T-helper 17 cell (primary cell): Measurements from ENCODE around the gene CCBE1. TPM values are rescaled to one million over a fixed set of nuclear protein-coding genes. Genes with fewer than 3 reads are reported as not detected.

Source experiments
- ATAC-seq: fragments of 150-1000 bp; cut with Tn5 transposase; 2 replicates; pipeline ENCODE4 v1.10.0; 2021; ENCODE audit warnings: mild to moderate bottlenecking, moderate library complexity
- DNase-seq, 3 donors: peaks; one replicate each; pipeline versions ENCODE4 v3.0.0 to v3.0.0-alpha.2; 2020 to 2021
- H3K9me3 ChIP-seq: one replicate; pipeline ENCODE4 v1.7.0; 2013; ENCODE audit warnings: low read length, mild to moderate bottlenecking; ENCODE audit not compliant: control insufficient read depth, poor library complexity, severe bottlenecking
- H3K27ac Mint-ChIP-seq: one replicate; pipeline ENCODE4 v1.8.0; 2022; ENCODE audit warnings: mild to moderate bottlenecking, moderate library complexity, mixed read lengths
- H3K27me3 Mint-ChIP-seq: one replicate; pipeline ENCODE4 v1.8.0; 2022; ENCODE audit warnings: mixed read lengths
- H3K36me3 Mint-ChIP-seq: one replicate; pipeline ENCODE4 v1.8.0; 2022; ENCODE audit warnings: low read depth, mixed read lengths
- H3K4me1 Mint-ChIP-seq: one replicate; pipeline ENCODE4 v1.8.0; 2022; ENCODE audit warnings: mild to moderate bottlenecking, mixed read lengths
- H3K4me3 Mint-ChIP-seq: one replicate; pipeline ENCODE4 v1.8.0; 2022; ENCODE audit warnings: mild to moderate bottlenecking, moderate library complexity, mixed read lengths
- total RNA-seq, 4 donors: library from RNA in 2 of 4; stranded (reverse) in 2 of 4; gene quantifications; one replicate each; pipeline ENCODE4 v1.2.3 and lab custom pipeline; 2022 to 2026

The CCBE1 gene
- total RNA-seq, 2 donors from 2014 or later: not detected

DNA sequence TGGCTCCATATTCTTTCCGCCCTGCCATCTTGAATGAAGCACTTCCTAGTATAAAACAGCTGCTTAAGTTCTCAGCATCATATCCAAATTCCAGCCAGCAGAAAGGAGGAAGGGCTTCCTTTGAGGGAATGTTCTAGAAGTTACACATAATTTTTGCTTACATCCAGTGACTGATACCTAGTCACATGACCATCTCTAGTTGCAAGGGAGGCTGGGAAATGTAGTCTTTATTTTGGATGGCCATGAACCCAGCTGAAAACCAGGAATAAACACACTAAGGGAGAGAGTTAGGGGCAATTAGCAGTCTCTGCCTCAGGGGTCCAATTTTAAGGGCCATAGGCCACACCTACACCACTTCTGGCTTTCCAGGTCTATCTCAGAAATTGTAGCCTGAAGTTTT lies 280.4 kb downstream of the CCBE1 start:
- DNase-seq (no peak), ATAC-seq (no peak)
- Mint-ChIP-seq H3K4me3 (no peak overlapping the region), H3K27ac (no peak overlapping the region), H3K27me3 (peaks cover 85% of the 10 kb centered on the region), H3K36me3 (peaks cover 2% of the 10 kb centered on the region), H3K4me1 (peaks cover 2% of the 10 kb centered on the region)
- no peaks in the 10 kb centered on the region for H3K9me3 ChIP-seq

- ATAC-seq: no peak
- H3K4me3 Mint-ChIP-seq: no peak overlapping the region
Measured at GRCh38 chr18:59414111-59414653, 283.0 kb downstream of the CCBE1 start.

GRCh38 chr18:59402432-59403090 lies 294.7 kb downstream of the CCBE1 start:
- no peak overlapping the region for H3K4me3 Mint-ChIP-seq
- ATAC-seq (peak; percentile 97), DNase-seq (peak; percentile 31 to 56 (median 38))
- no peak overlapping the region for H3K27ac Mint-ChIP-seq
- H3K27me3 Mint-ChIP-seq: peaks cover 9% of the 10 kb centered on the region
- H3K9me3 ChIP-seq: no peaks in the 10 kb centered on the region
- H3K36me3 Mint-ChIP-seq: no peaks in the 10 kb centered on the region
- H3K4me1 Mint-ChIP-seq: peaks cover 3% of the 10 kb centered on the region

More at GRCh38 chr18:59414111-59414653, 283.0 kb downstream of the CCBE1 start:
- Mint-ChIP-seq H3K36me3 (peaks cover 4% of the 10 kb centered on the region), H3K4me1 (peaks cover 5% of the 10 kb centered on the region), H3K27ac (no peak overlapping the region), H3K27me3 (peaks cover 72% of the 10 kb centered on the region)
- no peaks in the 10 kb centered on the region for H3K9me3 ChIP-seq
- no peak for DNase-seq

GRCh38 chr18:59400407-59400806 lies 296.8 kb downstream of the CCBE1 start:
- no peak for ATAC-seq
- Mint-ChIP-seq H3K4me1 (peaks cover 10% of the 10 kb centered on the region), H3K27ac (no peak overlapping the region), H3K27me3 (peaks cover 22% of the 10 kb centered on the region), H3K4me3 (no peak overlapping the region), H3K36me3 (peaks cover 2% of the 10 kb centered on the region)
- DNase-seq: no peak
- no peaks in the 10 kb centered on the region for H3K9me3 ChIP-seq

- Mint-ChIP-seq H3K4me1 (peaks cover 14% of the 10 kb centered on the region), H3K27ac (peak overlapping the region; percentile 45), H3K4me3 (peak overlapping the region; percentile 26), H3K27me3 (peaks cover 50% of the 10 kb centered on the region), H3K36me3 (peaks cover 7% of the 10 kb centered on the region)
- no peak for DNase-seq
- no peaks in the 10 kb centered on the region for H3K9me3 ChIP-seq
- no peak for ATAC-seq
Measured at GRCh38 chr18:59395226-59396175, 301.7 kb downstream of the CCBE1 start.

DNA sequence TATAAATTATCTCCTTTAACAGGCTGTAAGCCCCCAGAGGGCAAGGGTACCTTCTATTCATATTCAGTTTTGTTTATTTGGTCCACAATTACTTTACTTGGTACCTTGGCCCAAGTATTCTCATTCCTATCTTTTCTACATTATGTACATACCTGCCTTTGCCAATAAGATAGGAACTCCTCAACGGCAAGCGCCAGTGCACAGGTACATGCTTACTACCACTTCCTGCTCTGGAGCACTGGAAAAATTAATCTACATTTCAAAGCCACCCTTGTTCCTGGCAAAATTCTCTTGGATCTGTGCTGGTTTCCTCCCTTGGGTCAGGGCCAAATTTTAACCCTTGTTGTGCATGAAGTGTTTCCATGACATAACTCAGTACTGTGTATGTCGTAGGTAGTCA lies 303.8 kb downstream of the CCBE1 start:
- no peaks in the 10 kb centered on the region for H3K9me3 ChIP-seq
- H3K4me1 Mint-ChIP-seq: peaks cover 14% of the 10 kb centered on the region
- H3K4me3 Mint-ChIP-seq: no peak overlapping the region
- peaks cover 50% of the 10 kb centered on the region for H3K27me3 Mint-ChIP-seq
- DNase-seq (no peak), ATAC-seq (no peak)
- peaks cover 7% of the 10 kb centered on the region for H3K36me3 Mint-ChIP-seq
- H3K27ac Mint-ChIP-seq: no peak overlapping the region

GRCh38 chr18:59388817-59389216 lies 308.4 kb downstream of the CCBE1 start:
- peaks cover 2% of the 10 kb centered on the region for H3K4me1 Mint-ChIP-seq
- no peaks in the 10 kb centered on the region for H3K36me3 Mint-ChIP-seq
- DNase-seq: no peak
- H3K27ac Mint-ChIP-seq: no peak overlapping the region
- H3K27me3 Mint-ChIP-seq: peaks cover 30% of the 10 kb centered on the region
- no peaks in the 10 kb centered on the region for H3K9me3 ChIP-seq
- no peak overlapping the region for H3K4me3 Mint-ChIP-seq
- no peak for ATAC-seq

DNA sequence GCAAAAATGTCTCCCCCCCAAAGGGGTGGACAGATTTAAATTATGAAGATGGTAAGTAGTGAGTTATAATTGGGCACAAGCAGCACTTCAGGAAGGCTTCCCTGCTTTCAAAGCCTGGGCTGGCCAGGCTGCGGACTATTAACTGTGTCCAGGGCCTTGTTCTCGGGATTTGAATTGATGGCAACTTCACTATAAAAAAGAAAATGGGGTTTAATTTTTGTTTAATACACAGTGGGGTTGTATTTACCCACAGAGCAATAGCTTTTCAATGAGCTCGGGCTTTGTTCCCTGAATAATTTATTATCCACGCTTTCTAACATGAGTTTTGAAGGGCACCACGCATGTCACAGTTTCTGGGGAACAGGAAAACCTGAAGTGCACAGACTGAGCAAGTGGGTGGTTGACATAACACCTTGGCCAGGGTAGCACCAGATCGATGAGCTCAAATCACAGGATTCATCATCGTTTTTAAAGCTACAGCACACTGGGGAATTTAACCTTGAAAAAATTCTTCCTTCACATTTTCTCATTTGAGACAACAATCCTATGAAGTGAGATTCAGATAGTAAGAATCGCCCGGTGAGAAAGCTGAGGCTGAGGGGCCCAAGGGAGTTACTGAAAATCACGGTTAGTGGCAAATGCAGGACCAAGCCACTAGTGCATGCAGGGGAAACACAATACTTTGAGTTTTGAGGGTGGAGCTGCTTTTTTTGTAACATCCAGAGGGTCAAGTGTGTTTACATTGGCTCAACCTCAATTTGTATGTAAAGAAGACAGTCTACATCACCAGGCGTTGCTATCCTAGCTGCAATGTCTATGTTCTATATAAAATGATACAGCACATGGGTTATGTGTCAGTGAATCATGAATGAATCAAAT lies 309.3 kb downstream of the CCBE1 start:
- Mint-ChIP-seq H3K4me3 (no peak overlapping the region), H3K4me1 (peaks cover 2% of the 10 kb centered on the region), H3K36me3 (no peaks in the 10 kb centered on the region), H3K27ac (no peak overlapping the region), H3K27me3 (peaks cover 23% of the 10 kb centered on the region)
- DNase-seq (no peak), ATAC-seq (no peak)
- no peaks in the 10 kb centered on the region for H3K9me3 ChIP-seq

- peaks cover 15% of the 10 kb centered on the region for H3K27me3 Mint-ChIP-seq
- no peaks in the 10 kb centered on the region for H3K9me3 ChIP-seq
- H3K4me3 Mint-ChIP-seq: peak overlapping the region; percentile 7
- DNase-seq: no peak
- H3K36me3 Mint-ChIP-seq: no peaks in the 10 kb centered on the region
- H3K4me1 Mint-ChIP-seq: no peaks in the 10 kb centered on the region
- no peak for ATAC-seq
- no peak overlapping the region for H3K27ac Mint-ChIP-seq
Measured at GRCh38 chr18:59386909-59387686, 310.1 kb downstream of the CCBE1 start.

DNA sequence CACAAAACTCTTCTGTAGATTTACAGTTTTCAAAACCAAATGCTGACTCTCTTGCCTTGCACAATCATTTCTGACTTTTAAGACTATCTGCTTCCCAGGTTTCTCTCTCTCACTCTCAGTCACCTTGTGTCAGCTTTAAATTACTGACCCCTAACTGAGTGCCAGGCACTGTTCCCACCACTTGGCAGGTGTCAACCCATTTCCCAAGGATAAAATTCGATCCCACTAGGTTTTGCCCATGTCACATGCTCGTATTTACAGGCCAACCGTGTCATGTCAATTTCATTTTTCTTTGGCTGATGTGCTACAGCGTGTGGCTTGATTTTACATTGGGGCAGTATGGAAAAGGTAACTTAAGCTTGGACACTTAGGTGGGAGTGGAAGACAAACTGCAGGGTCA lies 312.0 kb downstream of the CCBE1 start:
- no peaks in the 10 kb centered on the region for H3K4me1 Mint-ChIP-seq
- no peak for ATAC-seq
- H3K4me3 Mint-ChIP-seq: no peak overlapping the region
- no peak overlapping the region for H3K27ac Mint-ChIP-seq
- H3K9me3 ChIP-seq: no peaks in the 10 kb centered on the region
- DNase-seq: no peak
- H3K36me3 Mint-ChIP-seq: peaks cover 2% of the 10 kb centered on the region
- H3K27me3 Mint-ChIP-seq: peaks cover 28% of the 10 kb centered on the region

GRCh38 chr18:59383851-59384250 lies 313.4 kb downstream of the CCBE1 start:
- no peaks in the 10 kb centered on the region for H3K9me3 ChIP-seq
- DNase-seq: no peak
- no peaks in the 10 kb centered on the region for H3K4me1 Mint-ChIP-seq
- no peak for ATAC-seq
- H3K27me3 Mint-ChIP-seq: peaks cover 42% of the 10 kb centered on the region
- H3K27ac Mint-ChIP-seq: no peak overlapping the region
- H3K4me3 Mint-ChIP-seq: no peak overlapping the region
- peaks cover 5% of the 10 kb centered on the region for H3K36me3 Mint-ChIP-seq

GRCh38 chr18:59382383-59382782 lies 314.8 kb downstream of the CCBE1 start:
- no peaks in the 10 kb centered on the region for H3K9me3 ChIP-seq
- H3K4me3 Mint-ChIP-seq: no peak overlapping the region
- peaks cover 56% of the 10 kb centered on the region for H3K27me3 Mint-ChIP-seq
- H3K36me3 Mint-ChIP-seq: peaks cover 5% of the 10 kb centered on the region
- H3K27ac Mint-ChIP-seq: no peak overlapping the region
- ATAC-seq (no peak), DNase-seq (no peak)
- H3K4me1 Mint-ChIP-seq: no peaks in the 10 kb centered on the region
